Panc1 (cell line): ENCODE data around the gene BRAF. TPM values are rescaled to one million over a fixed set of nuclear protein-coding genes. Genes with fewer than 3 reads are reported as not detected.

Experiments
- ATAC-seq: fragments of 200-7000 bp; cut with Tn5 transposase; 2 replicates; pipeline ENCODE4 v1.9.1; 2020; ENCODE audit warnings: mild to moderate bottlenecking, moderate library complexity
- BruUV-seq: library from RNA; stranded (reverse); fragments of 400-500 nt; replicated peaks from 2 replicates; lab custom pipeline; 2021; lab: Mats Ljungman, UMichigan
- CTCF ChIA-PET: fragments of 300-600 bp; sonication (Branson Sonifier 250); formaldehyde crosslinking; loops from one replicate; lab custom pipeline; 2022; ENCODE audit warnings: antibody characterized with exemption; lab: Charles Lee
- POLR2A ChIA-PET: fragments of 300-600 bp; sonication (Branson Sonifier 250); formaldehyde crosslinking; loops from one replicate; lab custom pipeline; 2022; ENCODE audit warnings: antibody characterized with exemption; lab: Charles Lee
- DNase-seq: peaks from one replicate; pipeline ENCODE4 v3.0.0-alpha.2; 2010; ENCODE audit warnings: low read depth, low spot score
- H3K27ac ChIP-seq: 2 replicates; pipeline ENCODE4 v1.5.1; 2011; ENCODE audit warnings: mild to moderate bottlenecking, low read length, inconsistent platforms
- H3K27me3 ChIP-seq: fragments of 200-500 bp; sonication (Bioruptor generic); 2 replicates; pipeline ENCODE4 v1.6.0; 2014; ENCODE audit warnings: low read length, inconsistent platforms; ENCODE audit not compliant: control insufficient read depth, insufficient read depth
- H3K36me3 ChIP-seq: fragments of 200-500 bp; sonication (Bioruptor generic); 2 replicates; pipeline ENCODE4 v1.5.1; 2014; ENCODE audit warnings: inconsistent platforms, mild to moderate bottlenecking, low read length, moderate library complexity; ENCODE audit not compliant: control insufficient read depth, insufficient read depth
- H3K4me1 ChIP-seq: 2 replicates; pipeline ENCODE4 v1.5.1; 2011; ENCODE audit warnings: inconsistent platforms, mild to moderate bottlenecking, low read length, moderate library complexity; ENCODE audit not compliant: control insufficient read depth, insufficient read depth
- H3K4me3 ChIP-seq, 2 experiments: 2 replicates each; pipeline ENCODE4 v1.5.1; 2011 to 2012; ENCODE audit warnings: low read depth in 2 of 2, low read length in 2 of 2, mild to moderate bottlenecking in 2 of 2, inconsistent platforms in 1 of 2, moderate library complexity in 1 of 2
- H3K9me3 ChIP-seq: fragments of 200-500 bp; sonication (Bioruptor generic); 2 replicates; pipeline ENCODE4 v1.5.1; 2014; ENCODE audit warnings: low read depth, mild to moderate bottlenecking, inconsistent platforms, low read length, moderate library complexity; ENCODE audit not compliant: control insufficient read depth, insufficient read depth
- CTCF ChIP-seq: fragments of 450-650 bp; IDR thresholded peaks from 2 replicates; pipeline ENCODE4 v1.5.1; 2017; ENCODE audit warnings: mild to moderate bottlenecking
- POLR2AphosphoS5 ChIP-seq: IDR thresholded peaks from 2 replicates; pipeline ENCODE4 v1.6.1; 2012; ENCODE audit warnings: mild to moderate bottlenecking, low read depth, low read length, moderate library complexity
- REST ChIP-seq, 2 experiments: IDR thresholded peaks; 2 replicates each; pipeline ENCODE4 v1.6.1; 2011 to 2012; ENCODE audit warnings: low read depth in 2 of 2, control low read depth in 1 of 2, low read length in 1 of 2, mild to moderate bottlenecking in 1 of 2, moderate library complexity in 1 of 2; ENCODE audit not compliant: insufficient read depth in 1 of 2
- SIN3A ChIP-seq: IDR thresholded peaks from 2 replicates; pipeline ENCODE4 v1.6.1; 2012; ENCODE audit warnings: low read depth, mild to moderate bottlenecking, low read length, moderate library complexity, borderline replicate concordance; ENCODE audit not compliant: insufficient read depth
- TCF7L2 ChIP-seq: IDR thresholded peaks from 2 replicates; pipeline ENCODE4 v1.6.1; 2011; ENCODE audit warnings: mild to moderate bottlenecking, low read depth, low read length, inconsistent platforms
- in situ Hi-C: cut with HindIII; loops from 2 replicates; pipeline ENCODE4 v1.10.0; 2016; ENCODE audit warnings: low sequenced_read_pairs, low pct_unique_long_range_greater_than_20kb
- intact Hi-C: fragments of 100-400 bp; cut with micrococcal nuclease; formaldehyde crosslinking; loops from one replicate; pipeline ENCODE4 v1.10.0; 2022; ENCODE audit not compliant: unreplicated experiment
- total RNA-seq: library from RNA; stranded (reverse); gene quantifications from one replicate; pipeline ENCODE4 v1.2.1, GENCODE V29; 2021; ENCODE audit not compliant: unreplicated experiment

Gene BRAF
- total RNA-seq, 1 experiment from 2014 or later, result 26.3 TPM

GRCh38 chr7:140866926-140867325 is 57.8 kb downstream of the BRAF start:
- DNase-seq (no peak), ATAC-seq (no peak)
- H3K27me3 ChIP-seq, result no peaks in the 10 kb centered on the region
- BruUV-seq, result no TSS peak
- intact Hi-C loops, result no loop called here
- ChIA-PET CTCF (no interaction called here), POLR2A (no interaction called here)
- H3K9me3 ChIP-seq, result no peaks in the 10 kb centered on the region
- no peaks in the 10 kb centered on the region for H3K4me1 ChIP-seq
- TF ChIP-seq TCF7L2 (no peak), SIN3A (no peak), CTCF (no peak), REST (IDR thresholded peaks at IDR 0.05; ENCODE audit: insufficient read depth in 1 of 2, low read depth in 2 of 2, low read length in 1 of 2) (no peak), POLR2AphosphoS5 (no peak)
- in situ Hi-C loops, result no loop called here
- no peaks in the 10 kb centered on the region for H3K36me3 ChIP-seq
- H3K27ac ChIP-seq, result no peak overlapping the region
- no peak overlapping the region for H3K4me3 ChIP-seq

- ChIA-PET POLR2A (no interaction called here), CTCF (no interaction called here)
- H3K36me3 ChIP-seq, result no peaks in the 10 kb centered on the region
- no TSS peak for BruUV-seq
- no peak overlapping the region for H3K4me3 ChIP-seq
- in situ Hi-C loops (no loop called here), intact Hi-C loops (no loop called here)
- H3K27ac ChIP-seq, result no peak overlapping the region
- no peaks in the 10 kb centered on the region for H3K4me1 ChIP-seq
- no peaks in the 10 kb centered on the region for H3K9me3 ChIP-seq
- ATAC-seq (no peak), DNase-seq (no peak)
- TF ChIP-seq POLR2AphosphoS5, result no peak
- no peak for TF ChIP-seq REST (IDR thresholded peaks at IDR 0.05; ENCODE audit: insufficient read depth in 1 of 2, low read depth in 2 of 2, low read length in 1 of 2)
- TF ChIP-seq CTCF, result no peak
- TF ChIP-seq TCF7L2, result no peak
- TF ChIP-seq SIN3A, result no peak
- H3K27me3 ChIP-seq, result no peaks in the 10 kb centered on the region
Observed at GRCh38 chr7:140864732-140865131, 60.0 kb downstream of the BRAF start.
